ENCODE measurements around the gene LIM2.
"Not testable (repeated sequence)": the region's sequence is repeated elsewhere in the genome, so short reads cannot be mapped to it uniquely, and the experiment has no call there.

DNA sequence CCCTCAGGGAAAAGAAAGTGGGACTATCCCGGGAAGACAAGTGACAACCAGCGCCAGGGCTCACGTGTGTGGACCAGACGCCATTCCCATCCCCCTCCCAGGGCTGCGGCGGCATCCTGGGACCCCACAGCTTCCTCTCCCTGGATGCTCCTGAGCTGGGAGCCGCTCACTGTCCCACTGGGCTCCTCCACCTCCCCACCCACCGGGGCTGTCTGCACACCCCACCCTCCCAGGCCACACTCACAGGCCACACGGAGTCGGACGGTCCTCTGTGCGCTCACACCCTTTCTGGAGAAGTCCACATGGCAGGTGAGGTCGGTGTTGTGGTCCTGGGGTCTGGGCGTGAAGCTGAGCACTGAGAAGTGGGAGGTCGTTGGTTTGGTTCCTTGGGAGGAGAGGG is 28.6 kb upstream of the LIM2 start:
- not testable (repeated sequence) for TF ChIP-seq TCF7L2 (IDR thresholded peaks at IDR 0.05; ENCODE audit: borderline replicate concordance, low read depth, low read length); KLF16 (tag by site-specific recombination; IDR thresholded peaks at IDR 0.05); ZNF558 (tag by site-specific recombination; IDR thresholded peaks at IDR 0.05); PRDM10 (tag by site-specific recombination; IDR thresholded peaks at IDR 0.05)

All from HEK293 (cell line).